ENCODE data around the gene TMEM273. TPM values are rescaled to one million over a fixed set of nuclear protein-coding genes. Genes with fewer than 3 reads are reported as not detected.

Gene TMEM273
- total and polyA plus RNA-seq, 2 of the 4 experiments (the other 2 are of a cell fraction) = not detected

DNA sequence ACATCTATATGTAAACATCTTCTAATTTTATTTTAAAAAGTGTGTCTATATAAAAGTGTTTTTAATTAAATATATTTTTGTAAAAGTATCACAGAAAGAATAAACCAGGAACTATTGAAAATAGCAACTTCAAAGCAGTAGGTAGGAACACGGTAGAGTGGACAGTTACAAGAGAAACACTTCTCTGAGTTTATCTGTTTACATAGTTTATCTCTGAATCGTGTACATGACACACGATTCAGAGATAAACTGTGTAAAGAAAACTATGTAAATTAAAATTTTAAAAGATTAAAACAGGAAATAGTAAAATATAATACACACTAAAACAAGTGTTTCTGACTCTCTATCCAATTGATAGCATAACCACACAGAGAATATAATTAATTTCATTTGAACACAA lies 29.3 kb downstream of the TMEM273 start:
- no peak overlapping the region for H2BK20ac ChIP-seq (ENCODE audit: low read depth, low read length)
- H4K8ac ChIP-seq (ENCODE audit: low read depth in 2 of 2, low read length in 2 of 2) = no peak overlapping the region
- no peak overlapping the region for H3K4ac ChIP-seq (ENCODE audit: low read depth, low read length)
- H2BK15ac ChIP-seq (ENCODE audit: low read depth, low read length) = no peak overlapping the region
- peaks cover 22% of the 10 kb centered on the region for H3K9me1 ChIP-seq (ENCODE audit: insufficient read depth, low read length)
- TF ChIP-seq RAD21 (IDR thresholded peaks at IDR 0.05; ENCODE audit: low read length) = no peak
- no peak for TF ChIP-seq SMC3 (IDR thresholded peaks at IDR 0.05; ENCODE audit: low read depth, low read length)
- TF ChIP-seq CEBPB (IDR thresholded peaks at IDR 0.05; ENCODE audit: low read depth, low read length) = no peak
- TF ChIP-seq NFE2L2 (IDR thresholded peaks at IDR 0.05; ENCODE audit: low read depth, low read length) = no peak
- TF ChIP-seq CHD1 (IDR thresholded peaks at IDR 0.05; ENCODE audit: low read depth, low read length) = no peak
- TF ChIP-seq, protein P1, sequence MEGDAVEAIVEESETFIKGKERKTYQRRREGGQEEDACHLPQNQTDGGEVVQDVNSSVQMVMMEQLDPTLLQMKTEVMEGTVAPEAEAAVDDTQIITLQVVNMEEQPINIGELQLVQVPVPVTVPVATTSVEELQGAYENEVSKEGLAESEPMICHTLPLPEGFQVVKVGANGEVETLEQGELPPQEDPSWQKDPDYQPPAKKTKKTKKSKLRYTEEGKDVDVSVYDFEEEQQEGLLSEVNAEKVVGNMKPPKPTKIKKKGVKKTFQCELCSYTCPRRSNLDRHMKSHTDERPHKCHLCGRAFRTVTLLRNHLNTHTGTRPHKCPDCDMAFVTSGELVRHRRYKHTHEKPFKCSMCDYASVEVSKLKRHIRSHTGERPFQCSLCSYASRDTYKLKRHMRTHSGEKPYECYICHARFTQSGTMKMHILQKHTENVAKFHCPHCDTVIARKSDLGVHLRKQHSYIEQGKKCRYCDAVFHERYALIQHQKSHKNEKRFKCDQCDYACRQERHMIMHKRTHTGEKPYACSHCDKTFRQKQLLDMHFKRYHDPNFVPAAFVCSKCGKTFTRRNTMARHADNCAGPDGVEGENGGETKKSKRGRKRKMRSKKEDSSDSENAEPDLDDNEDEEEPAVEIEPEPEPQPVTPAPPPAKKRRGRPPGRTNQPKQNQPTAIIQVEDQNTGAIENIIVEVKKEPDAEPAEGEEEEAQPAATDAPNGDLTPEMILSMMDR (conservative IDR thresholded peaks at IDR 0.05; ENCODE audit: low read depth, low read length) = no peak
- TF ChIP-seq MAZ (IDR thresholded peaks at IDR 0.05; ENCODE audit: borderline replicate concordance, low read depth, low read length) = no peak
- TF ChIP-seq MAFK (IDR thresholded peaks at IDR 0.05; ENCODE audit: low read depth, low read length) = no peak
- TF ChIP-seq RFX5 (IDR thresholded peaks at IDR 0.05; ENCODE audit: low read depth, low read length) = no peak
- H4K20me1 ChIP-seq (ENCODE audit: insufficient read depth, low read length) = no peaks in the 10 kb centered on the region
- H2AK9ac ChIP-seq (replicated peaks; ENCODE audit: low read depth, low read length, poor library complexity) = no peak overlapping the region
- no peak overlapping the region for H3K56ac ChIP-seq (ENCODE audit: extremely low read depth, insufficient read depth, low read length)
- intact Hi-C loops (cut with micrococcal nuclease) (no loop called here), dilution Hi-C loops (cut with HindIII; ENCODE audit: low sequenced_read_pairs, unreplicated experiment) (no loop called here), in situ Hi-C loops (cut with MboI; ENCODE audit: low sequenced_read_pairs) (no loop called here)
- no peak overlapping the region for H2BK5ac ChIP-seq (ENCODE audit: low read depth, low read length, poor library complexity, severe bottlenecking)
- no peak overlapping the region for H3K18ac ChIP-seq (ENCODE audit: low read depth, low read length)
- no peak overlapping the region for H4K5ac ChIP-seq (ENCODE audit: low read depth, low read length)
- WGBS, 2 experiments (ENCODE audit: extremely low coverage in 2 of 2, insufficient read length in 1 of 2) = no CpG with 5 or more reads among the region's 3 CpGs
- H3K23ac ChIP-seq (ENCODE audit: low read depth, low read length) = no peak overlapping the region
- no peak overlapping the region for H3K4me3 ChIP-seq (ENCODE audit: insufficient read depth, low read depth, low read length)
- no peaks in the 10 kb centered on the region for H3K27me3 ChIP-seq (ENCODE audit: control insufficient read depth, insufficient read depth, low read length)
- no peaks in the 10 kb centered on the region for H3K9me3 ChIP-seq (ENCODE audit: control insufficient read depth, insufficient read depth, low read length)
- no peak overlapping the region for H2AFZ ChIP-seq (replicated peaks; ENCODE audit: low read length, poor library complexity)
- peak; percentile 40 for DNase-seq
- ATAC-seq (ENCODE audit: low read depth) = peak; percentile 66
- BruUV-seq (replicated peaks) = no TSS peak
- H2AK5ac ChIP-seq (ENCODE audit: low read depth, low read length) = no peak overlapping the region
- CTCF ChIA-PET = no interaction called here
- H3K36me3 ChIP-seq (ENCODE audit: control insufficient read depth, insufficient read depth, low read length) = no peaks in the 10 kb centered on the region
- H3K4me1 ChIP-seq (ENCODE audit: control insufficient read depth, insufficient read depth, low read length) = peaks cover 13% of the 10 kb centered on the region
- H3K4me2 ChIP-seq (ENCODE audit: low read depth, low read length) = no peak overlapping the region
- no peak overlapping the region for H4K91ac ChIP-seq (ENCODE audit: insufficient read depth, low read depth, low read length)
- no peak overlapping the region for H3K9ac ChIP-seq (ENCODE audit: low read depth, low read length)
- POLR2A ChIA-PET (ENCODE audit: unreplicated experiment) = no interaction called here
- no peak overlapping the region for H2BK120ac ChIP-seq (ENCODE audit: low read depth, low read length)
- H3K14ac ChIP-seq (replicated peaks; ENCODE audit: low read depth, low read length) = no peak overlapping the region
- H3K27ac ChIP-seq (ENCODE audit: insufficient read depth, low read length) = no peak overlapping the region
- no peaks in the 10 kb centered on the region for H3K79me1 ChIP-seq (ENCODE audit: low read depth in 1 of 2, low read length in 2 of 2)
